ENCODE results near the gene GLRX5.

Gene GLRX5

DNA sequence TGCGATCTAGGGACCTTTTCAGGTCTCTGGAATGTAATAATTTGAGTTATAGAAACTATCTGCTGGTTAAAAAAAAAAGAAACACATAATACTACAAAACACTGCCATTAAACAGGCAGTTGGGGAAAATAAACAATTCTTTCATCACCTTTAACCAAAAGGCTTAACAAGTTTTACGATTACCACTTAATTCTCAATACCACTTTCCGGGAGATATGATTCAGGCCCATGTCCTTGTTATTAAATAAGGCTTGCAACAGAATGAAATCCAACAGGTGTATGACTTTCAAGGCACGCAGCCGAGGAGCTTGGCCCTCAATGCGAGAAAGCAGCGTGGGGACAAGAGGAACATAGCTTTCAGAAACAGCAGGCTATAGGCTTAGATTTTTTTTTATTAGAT is 5.6 kb upstream of the GLRX5 start:
- no peak overlapping the region for H3K4me3 ChIP-seq (ENCODE audit: low read depth, low read length)
- DNase-seq (ENCODE audit: low read depth, low spot score): no peak
- ChIA-PET POLR2A (no interaction called here), CTCF (interaction anchor here (1.0 to 8.0 kb wide), 8 partner anchors 11 to 102 kb away, joined by 3 to 201 read pairs (median 4); partner anchors contain the start of gene SYNE3)
- TF ChIP-seq, protein P1, sequence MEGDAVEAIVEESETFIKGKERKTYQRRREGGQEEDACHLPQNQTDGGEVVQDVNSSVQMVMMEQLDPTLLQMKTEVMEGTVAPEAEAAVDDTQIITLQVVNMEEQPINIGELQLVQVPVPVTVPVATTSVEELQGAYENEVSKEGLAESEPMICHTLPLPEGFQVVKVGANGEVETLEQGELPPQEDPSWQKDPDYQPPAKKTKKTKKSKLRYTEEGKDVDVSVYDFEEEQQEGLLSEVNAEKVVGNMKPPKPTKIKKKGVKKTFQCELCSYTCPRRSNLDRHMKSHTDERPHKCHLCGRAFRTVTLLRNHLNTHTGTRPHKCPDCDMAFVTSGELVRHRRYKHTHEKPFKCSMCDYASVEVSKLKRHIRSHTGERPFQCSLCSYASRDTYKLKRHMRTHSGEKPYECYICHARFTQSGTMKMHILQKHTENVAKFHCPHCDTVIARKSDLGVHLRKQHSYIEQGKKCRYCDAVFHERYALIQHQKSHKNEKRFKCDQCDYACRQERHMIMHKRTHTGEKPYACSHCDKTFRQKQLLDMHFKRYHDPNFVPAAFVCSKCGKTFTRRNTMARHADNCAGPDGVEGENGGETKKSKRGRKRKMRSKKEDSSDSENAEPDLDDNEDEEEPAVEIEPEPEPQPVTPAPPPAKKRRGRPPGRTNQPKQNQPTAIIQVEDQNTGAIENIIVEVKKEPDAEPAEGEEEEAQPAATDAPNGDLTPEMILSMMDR (IDR thresholded peaks at IDR 0.05; ENCODE audit: insufficient read depth, low read length, missing control alignments): no peak

DNA sequence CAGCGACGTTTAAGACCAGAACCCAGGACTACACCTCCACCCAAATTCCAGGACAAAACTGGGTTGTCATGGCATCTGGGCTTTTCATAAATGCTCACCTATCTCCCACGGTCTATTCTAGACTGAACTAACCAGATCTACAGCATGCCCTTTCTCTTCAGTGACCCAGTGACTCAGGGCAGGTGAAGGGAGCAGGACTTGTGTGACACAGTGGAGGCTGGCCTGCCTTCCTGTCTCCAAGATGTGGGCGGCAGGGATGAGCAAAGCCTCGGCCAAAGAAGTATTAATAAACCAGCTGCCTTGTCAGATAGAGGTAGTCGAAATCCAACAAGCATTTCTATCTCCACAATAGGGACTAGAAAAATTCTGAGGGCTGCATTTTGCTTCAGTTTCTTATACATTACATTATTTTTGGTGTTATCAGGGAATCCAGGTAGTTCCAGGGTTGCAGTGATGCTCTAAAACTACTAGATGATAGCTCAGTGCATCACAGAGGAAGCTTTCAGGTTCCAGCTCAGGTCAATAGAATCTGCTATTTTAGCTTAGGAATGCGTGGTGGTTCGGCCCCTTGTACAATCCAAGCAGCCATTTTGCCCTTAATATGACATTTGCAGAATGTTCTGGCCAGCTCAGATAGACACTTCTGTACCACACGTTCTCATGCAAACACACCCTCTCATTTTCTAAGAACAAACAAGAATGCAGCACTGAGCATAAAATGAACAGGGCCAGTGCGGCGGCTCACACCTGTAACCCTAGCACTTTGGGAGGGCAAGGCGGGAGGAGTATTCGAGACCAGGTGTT is 4.2 kb upstream of the GLRX5 start:
- no peak overlapping the region for H3K4me3 ChIP-seq (ENCODE audit: low read depth, low read length)
- TF ChIP-seq, protein P1 (IDR thresholded peaks at IDR 0.05; ENCODE audit: insufficient read depth, low read length, missing control alignments): no peak
- POLR2A ChIA-PET: no interaction called here
- CTCF ChIA-PET: interaction anchor here (0.8 to 1.7 kb wide), 9 partner anchors 8 to 98 kb away, joined by 3 to 8 read pairs (median 4); partner anchors contain the start of gene SYNE3
- DNase-seq (ENCODE audit: low read depth, low spot score): no peak

DNA sequence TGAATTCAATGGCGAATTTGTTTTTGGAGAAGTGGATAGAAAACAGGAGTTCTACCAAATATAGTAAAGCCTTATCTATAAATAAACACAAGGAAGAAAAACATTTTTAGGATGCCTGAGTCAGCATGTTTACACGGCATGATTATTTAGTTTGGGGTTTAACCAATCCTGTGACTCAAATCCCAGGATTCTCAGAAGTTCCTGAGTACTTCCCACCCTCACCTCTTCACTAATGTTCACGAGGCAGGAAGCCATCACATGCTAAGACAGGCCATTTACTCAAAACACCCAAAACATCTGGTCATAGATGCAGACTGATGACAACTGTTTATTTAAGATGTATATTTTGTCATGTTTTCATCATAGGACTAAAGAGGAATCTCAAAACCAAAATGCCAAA is 3.4 kb upstream of the GLRX5 start:
- no peak for DNase-seq (ENCODE audit: low read depth, low spot score)
- TF ChIP-seq, protein P1 (IDR thresholded peaks at IDR 0.05; ENCODE audit: insufficient read depth, low read length, missing control alignments): no peak
- ChIA-PET CTCF (interaction anchor here (0.9 to 1.7 kb wide), 11 partner anchors 13 to 99 kb away, joined by 3 to 8 read pairs (median 3); partner anchors contain the start of gene SYNE3), POLR2A (no interaction called here)
- H3K4me3 ChIP-seq (ENCODE audit: low read depth, low read length): no peak overlapping the region; the same call in 1 of the 2 replicates

DNA sequence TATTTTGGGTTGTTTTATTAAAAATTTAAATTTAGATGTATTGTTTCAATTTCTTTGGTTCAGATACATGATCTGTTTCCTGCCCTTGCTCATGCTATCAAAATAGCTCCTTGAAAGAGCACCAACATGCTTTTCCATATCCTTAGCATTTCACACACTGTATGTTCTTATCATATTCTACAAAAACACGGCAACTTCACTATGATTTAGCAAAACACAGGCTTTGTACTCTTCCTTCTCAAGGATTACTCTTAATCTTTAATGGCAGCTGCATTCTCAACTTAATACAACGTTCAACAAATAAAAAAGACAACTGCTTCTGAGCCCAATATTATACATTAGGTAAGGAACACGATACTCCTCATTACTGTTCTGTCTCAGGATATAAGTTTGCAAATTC is 2.9 kb upstream of the GLRX5 start:
- ChIA-PET CTCF (interaction anchor here (0.9 to 2.4 kb wide), 8 partner anchors 15 to 99 kb away, joined by 3 to 12 read pairs (median 3); partner anchors contain the start of gene SYNE3), POLR2A (no interaction called here)
- H3K4me3 ChIP-seq (ENCODE audit: low read depth, low read length): peak overlapping the region; percentile 85
- DNase-seq (ENCODE audit: low read depth, low spot score): no peak
- TF ChIP-seq, protein P1 (IDR thresholded peaks at IDR 0.05; ENCODE audit: insufficient read depth, low read length, missing control alignments): no peak

DNA sequence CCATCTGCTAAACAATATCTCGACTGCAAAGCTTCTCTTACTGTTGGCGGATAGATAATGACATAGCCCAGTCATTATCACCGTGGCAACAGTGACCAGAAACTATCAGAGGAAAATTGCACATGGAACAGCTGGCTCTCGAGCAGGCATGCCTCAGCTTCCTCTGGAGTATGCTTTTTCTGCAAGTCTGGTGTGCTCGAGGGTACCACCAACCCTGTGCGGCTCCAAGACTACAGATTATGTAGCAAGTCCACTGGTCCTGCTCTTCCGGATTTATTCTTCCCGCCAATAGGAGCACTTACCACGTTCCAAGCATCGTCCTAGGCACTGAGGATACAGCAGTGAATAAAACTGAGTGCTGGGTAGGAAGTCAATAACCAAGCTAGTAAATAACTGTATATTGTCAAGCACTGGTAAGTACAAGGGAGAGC is 1.4 kb upstream of the GLRX5 start:
- no peak for DNase-seq (ENCODE audit: low read depth, low spot score)
- ChIA-PET POLR2A (interaction anchor here (0.8 to 1.1 kb wide), 2 partner anchors 10 to 29 kb away, joined by 3 read pairs; no protein-coding TSS in a partner anchor), CTCF (interaction anchor here (1.0 to 2.4 kb wide), 7 partner anchors 9 to 95 kb away, joined by 3 to 16 read pairs (median 4); no protein-coding TSS in a partner anchor)
- TF ChIP-seq, protein P1 (IDR thresholded peaks at IDR 0.05; ENCODE audit: insufficient read depth, low read length, missing control alignments): no peak
- H3K4me3 ChIP-seq (ENCODE audit: low read depth, low read length): peak overlapping the region; percentile 85

DNA sequence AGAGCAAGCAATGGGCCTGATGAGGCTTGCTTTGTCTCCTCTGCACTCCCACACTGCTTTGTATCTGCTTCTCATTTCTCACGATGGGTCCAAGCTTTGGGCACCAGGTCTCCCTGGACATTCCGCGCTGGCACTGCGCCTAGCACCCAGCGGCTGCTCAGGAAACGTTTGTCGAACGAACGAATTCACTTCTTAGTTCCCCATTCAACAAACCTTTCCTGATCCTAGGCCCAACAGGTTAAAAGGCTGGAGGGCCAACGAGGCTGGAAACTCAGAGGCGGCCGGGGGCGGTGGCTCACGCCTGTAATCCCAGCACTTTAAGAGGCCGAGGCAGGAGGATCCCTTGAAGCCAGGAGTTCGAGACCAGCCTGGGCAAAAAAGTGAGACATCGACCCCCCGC is 1.0 kb upstream of the GLRX5 start:
- POLR2A ChIA-PET: interaction anchor here (1.1 to 1.5 kb wide), 3 partner anchors 10 to 93 kb away, joined by 3 to 4 read pairs (median 3); no protein-coding TSS in a partner anchor
- no peak for DNase-seq (ENCODE audit: low read depth, low spot score)

More for the DNA sequence above, 1.0 kb upstream of the GLRX5 start:
- peak overlapping the region; percentile 85 for H3K4me3 ChIP-seq (ENCODE audit: low read depth, low read length)
- TF ChIP-seq, protein P1 (IDR thresholded peaks at IDR 0.05; ENCODE audit: insufficient read depth, low read length, missing control alignments): no peak
- CTCF ChIA-PET: interaction anchor here (1.0 to 2.4 kb wide), 7 partner anchors 9 to 95 kb away, joined by 3 to 16 read pairs (median 4); no protein-coding TSS in a partner anchor

All from AG04449 (cell line).